Body of pancreas (tissue), 4 donors: ENCODE data around the gene AIM2.

Experiments used
- CTCF ChIP-seq, 7 experiments: fragments of 450-650 bp in 4 of 7; fragments of 200-600 bp in 3 of 7; sonication (generic) in 3 of 7; IDR thresholded peaks; one replicate each; pipeline ENCODE4 v1.5.1; 2016 to 2019; ENCODE audit warnings: antibody characterized with exemption in 7 of 7
- POLR2A ChIP-seq, 3 donors: fragments of 450-650 bp; IDR thresholded peaks; one replicate each; pipeline ENCODE4 v1.6.1; 2016; ENCODE audit warnings: antibody characterized with exemption in 3 of 3, mild to moderate bottlenecking in 2 of 3

GRCh38 chr1:159012495-159012894 is 64.1 kb downstream of the AIM2 start:
- TF ChIP-seq POLR2A (IDR thresholded peaks at IDR 0.05) (peak in 2 of 3 donors; percentile 13 to 32), CTCF (IDR thresholded peaks at IDR 0.05) (no peak)
